Measurements from ENCODE around the gene PRDX3. TPM values are rescaled to one million over a fixed set of nuclear protein-coding genes. Genes with fewer than 3 reads are reported as not detected.

PRDX3 gene
- 281 and 284 TPM in 2 replicates for total RNA-seq

GRCh38 chr10:119178372-119179119, at the start of gene PRDX3:
Gene PRDX3 (minus strand): TSS chr10:119178812. CDS start chr10:119178790, 22 bp downstream.

GRCh38 chr10:119207366-119207666, 28.7 kb upstream of the PRDX3 start, which contains the start of gene GRK5:
Gene GRK5 (plus strand): TSS chr10:119207571. CDS start chr10:119207918, 347 bp downstream.

GRCh38 chr10:119165171-119166117, 13.2 kb downstream of the PRDX3 start, which contains the start of gene SFXN4:
Gene SFXN4 (minus strand): TSS chr10:119165714. CDS start chr10:119165647, 67 bp downstream.

Other genes starting within 250 kb of the PRDX3 start
- under 0.01 and 0.58 TPM in 2 replicates for gene NANOS1, start 149.1 kb downstream of the PRDX3 start, total RNA-seq
- gene EIF3A, start 98.0 kb downstream of the PRDX3 start, total RNA-seq: 62.0 and 88.1 TPM in 2 replicates
- gene DENND10, start 74.7 kb downstream of the PRDX3 start, total RNA-seq: 63.6 and 72.1 TPM in 2 replicates
- gene SFXN4, start 13.1 kb downstream of the PRDX3 start, total RNA-seq: 16.1 and 16.7 TPM in 2 replicates
- 6.9 and 9.2 TPM in 2 replicates for gene GRK5, start 28.8 kb upstream of the PRDX3 start, total RNA-seq

Data from myometrial cell (primary cell).